ENCODE results near the gene CMTM4.

CMTM4 gene

GRCh38 chr16:66566051-66566901, 130.3 kb downstream of the CMTM4 start, which contains the start of gene CMTM1:
Gene CMTM1, plus strand, starts transcription at chr16:66566439. Its CDS starts 75 bp downstream, at chr16:66566514.
- DNase-seq (no peak), ATAC-seq (no peak)
